Measurements from ENCODE around the gene EXOSC2. TPM values are rescaled to one million over a fixed set of nuclear protein-coding genes. Genes with fewer than 3 reads are reported as not detected.

The EXOSC2 gene
- total and polyA plus RNA-seq, 2 experiments from 2014 or later, result 37.6 to 77.7 TPM

- Mint-ChIP-seq H3K27me3 (ENCODE audit: insufficient read depth, low read depth, poor library complexity) (peaks cover 92% of the 10 kb centered on the region), H3K36me3 (ENCODE audit: low read depth) (no peaks in the 10 kb centered on the region; the same call in 2 of the 3 replicates), H3K4me1 (peaks cover 17% of the 10 kb centered on the region), H3K4me3 (peak overlapping the region; percentile 66), H3K27ac (no peak overlapping the region), H3K9me3 (peaks cover 6% of the 10 kb centered on the region; the same call in 1 of the 3 replicates)
- H3K4me3 ChIP-seq, result peak overlapping the region; percentile 47
- peak overlapping the region; percentile 94 for H2AFZ ChIP-seq
- TF ChIP-seq EZH2phosphoT487 (IDR thresholded peaks at IDR 0.05; ENCODE audit: unreplicated experiment) (peak; percentile 94), EZH2 (IDR thresholded peaks at IDR 0.05; ENCODE audit: low read depth, unreplicated experiment) (peak; percentile 100), CREB1 (CRISPR knock-in tag; IDR thresholded peaks at IDR 0.05; ENCODE audit: low read depth) (no peak)
- no peak overlapping the region for H3K27ac ChIP-seq (ENCODE audit: low read depth)
- ATAC-seq, result peak; percentile 3
- H4K20me1 ChIP-seq (replicated peaks; ENCODE audit: insufficient read depth), result no peaks in the 10 kb centered on the region
- H3K27me3 ChIP-seq (ENCODE audit: insufficient read depth), result peaks cover 94% of the 10 kb centered on the region
- no peaks in the 10 kb centered on the region for H3K79me2 ChIP-seq (replicated peaks; ENCODE audit: insufficient read depth)
- H3K9me2 ChIP-seq (ENCODE audit: insufficient read depth), result no peaks in the 10 kb centered on the region
- peak overlapping the region; percentile 74 for H3K4me2 ChIP-seq
- DNase-seq (ENCODE audit: low spot score), result peak; percentile 76
- H3F3A ChIP-seq (replicated peaks; ENCODE audit: low read depth), result 0 out of 2 replicates have a peak, but pooled peaks cover 3% of the 10 kb centered on the region
- H3K4me1 ChIP-seq (ENCODE audit: insufficient read depth), result peaks cover 23% of the 10 kb centered on the region
- H3K36me3 ChIP-seq (ENCODE audit: insufficient read depth), result no peaks in the 10 kb centered on the region
Measured at GRCh38 chr9:130665431-130666392, 27.9 kb upstream of the EXOSC2 start.

GRCh38 chr9:130666393-130667119, 27.0 kb upstream of the EXOSC2 start:
- ATAC-seq, result peak; percentile 1; the same call in 2 of the 3 replicates
- H3K9me3 Mint-ChIP-seq, result peaks cover 6% of the 10 kb centered on the region; the same call in 1 of the 3 replicates
- peak; percentile 45 for DNase-seq (ENCODE audit: low spot score)

More at GRCh38 chr9:130666393-130667119, 27.0 kb upstream of the EXOSC2 start:
- H3K27me3 Mint-ChIP-seq (ENCODE audit: insufficient read depth, low read depth, poor library complexity), result peaks cover 84% of the 10 kb centered on the region
- Histone ChIP-seq H3K4me3 (peak overlapping the region; percentile 47), H3K27me3 (ENCODE audit: insufficient read depth) (peaks cover 85% of the 10 kb centered on the region), H3K4me2 (peak overlapping the region; percentile 74), H3K79me2 (replicated peaks; ENCODE audit: insufficient read depth) (no peaks in the 10 kb centered on the region), H4K20me1 (replicated peaks; ENCODE audit: insufficient read depth) (no peaks in the 10 kb centered on the region), H3K9me2 (ENCODE audit: insufficient read depth) (no peaks in the 10 kb centered on the region), H2AFZ (peak overlapping the region; percentile 94), H3F3A (replicated peaks; ENCODE audit: low read depth) (0 out of 2 replicates have a peak, but pooled peaks cover 3% of the 10 kb centered on the region), H3K27ac (ENCODE audit: low read depth) (no peak overlapping the region), H3K4me1 (ENCODE audit: insufficient read depth) (peaks cover 21% of the 10 kb centered on the region), H3K36me3 (ENCODE audit: insufficient read depth) (no peaks in the 10 kb centered on the region)
- H3K4me1 Mint-ChIP-seq, result peaks cover 17% of the 10 kb centered on the region
- H3K27ac Mint-ChIP-seq, result no peak overlapping the region
- TF ChIP-seq STAT1 (IDR thresholded peaks at IDR 0.05; ENCODE audit: unreplicated experiment), result no peak
- no peak for TF ChIP-seq JUNB (IDR thresholded peaks at IDR 0.05; ENCODE audit: unreplicated experiment)
- no peak for TF ChIP-seq POLR2AphosphoS5 (IDR thresholded peaks at IDR 0.05; ENCODE audit: low read depth)
- TF ChIP-seq EZH2 (IDR thresholded peaks at IDR 0.05; ENCODE audit: low read depth, unreplicated experiment), result peak; percentile 99
- TF ChIP-seq ZNF114 (CRISPR knock-in tag; IDR thresholded peaks at IDR 0.05), result no peak
- no peak for TF ChIP-seq ZNF331 (CRISPR knock-in tag; IDR thresholded peaks at IDR 0.05; ENCODE audit: low read depth)
- TF ChIP-seq, protein P1, sequence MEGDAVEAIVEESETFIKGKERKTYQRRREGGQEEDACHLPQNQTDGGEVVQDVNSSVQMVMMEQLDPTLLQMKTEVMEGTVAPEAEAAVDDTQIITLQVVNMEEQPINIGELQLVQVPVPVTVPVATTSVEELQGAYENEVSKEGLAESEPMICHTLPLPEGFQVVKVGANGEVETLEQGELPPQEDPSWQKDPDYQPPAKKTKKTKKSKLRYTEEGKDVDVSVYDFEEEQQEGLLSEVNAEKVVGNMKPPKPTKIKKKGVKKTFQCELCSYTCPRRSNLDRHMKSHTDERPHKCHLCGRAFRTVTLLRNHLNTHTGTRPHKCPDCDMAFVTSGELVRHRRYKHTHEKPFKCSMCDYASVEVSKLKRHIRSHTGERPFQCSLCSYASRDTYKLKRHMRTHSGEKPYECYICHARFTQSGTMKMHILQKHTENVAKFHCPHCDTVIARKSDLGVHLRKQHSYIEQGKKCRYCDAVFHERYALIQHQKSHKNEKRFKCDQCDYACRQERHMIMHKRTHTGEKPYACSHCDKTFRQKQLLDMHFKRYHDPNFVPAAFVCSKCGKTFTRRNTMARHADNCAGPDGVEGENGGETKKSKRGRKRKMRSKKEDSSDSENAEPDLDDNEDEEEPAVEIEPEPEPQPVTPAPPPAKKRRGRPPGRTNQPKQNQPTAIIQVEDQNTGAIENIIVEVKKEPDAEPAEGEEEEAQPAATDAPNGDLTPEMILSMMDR (conservative IDR thresholded peaks at IDR 0.05; ENCODE audit: low read depth in 2 of 2), result no peak
- peak; percentile 86 for TF ChIP-seq EZH2phosphoT487 (IDR thresholded peaks at IDR 0.05; ENCODE audit: unreplicated experiment)
- peak overlapping the region; percentile 66 for H3K4me3 Mint-ChIP-seq
- H3K36me3 Mint-ChIP-seq (ENCODE audit: low read depth), result no peaks in the 10 kb centered on the region; the same call in 2 of the 3 replicates

Measured in GM23338 (cell line).